HG03175 (cell line): ENCODE measurements around the gene PCDHGC5.

Source experiments
- ATAC-seq: cut with Tn5 transposase; IDR thresholded peaks from one replicate; pipeline ENCODE4 v1.9.1; 2021; ENCODE audit warnings: mild to moderate bottlenecking, moderate library complexity; ENCODE audit not compliant: unreplicated experiment

The PCDHGC5 gene

DNA sequence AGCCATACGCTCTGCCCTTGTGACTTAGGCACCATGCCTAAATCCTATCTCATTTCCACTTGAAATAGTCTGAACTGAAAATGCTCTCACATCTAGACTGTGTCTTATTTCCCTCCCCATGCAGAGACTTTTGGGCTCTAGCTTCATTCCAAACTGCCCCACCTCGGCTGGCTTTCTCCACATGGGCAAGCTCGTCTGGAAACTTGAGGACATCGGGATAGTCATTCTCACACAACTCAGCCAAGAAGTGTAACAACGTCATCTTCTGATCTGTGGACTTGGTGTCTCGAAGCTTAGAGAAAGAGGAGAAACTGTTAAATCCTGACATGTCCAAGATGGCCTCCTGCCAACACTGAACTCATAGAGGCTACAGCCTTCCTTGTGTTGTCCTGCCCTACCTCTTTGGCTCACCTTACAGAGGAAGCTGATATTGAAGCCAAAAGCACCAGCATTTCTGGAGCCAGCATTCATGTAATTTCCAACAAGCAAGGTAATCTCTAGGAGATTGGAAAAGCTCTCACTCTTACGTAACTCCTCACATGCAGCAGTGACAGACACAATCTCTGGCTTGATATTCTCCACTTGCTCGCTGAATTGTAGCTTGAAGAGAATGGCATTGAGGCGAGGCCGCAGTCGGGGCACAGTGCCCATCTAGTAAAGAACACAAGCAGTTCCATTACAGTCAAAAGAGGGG lies 39.6 kb downstream of the PCDHGC5 start:
- ATAC-seq = no peak

DNA sequence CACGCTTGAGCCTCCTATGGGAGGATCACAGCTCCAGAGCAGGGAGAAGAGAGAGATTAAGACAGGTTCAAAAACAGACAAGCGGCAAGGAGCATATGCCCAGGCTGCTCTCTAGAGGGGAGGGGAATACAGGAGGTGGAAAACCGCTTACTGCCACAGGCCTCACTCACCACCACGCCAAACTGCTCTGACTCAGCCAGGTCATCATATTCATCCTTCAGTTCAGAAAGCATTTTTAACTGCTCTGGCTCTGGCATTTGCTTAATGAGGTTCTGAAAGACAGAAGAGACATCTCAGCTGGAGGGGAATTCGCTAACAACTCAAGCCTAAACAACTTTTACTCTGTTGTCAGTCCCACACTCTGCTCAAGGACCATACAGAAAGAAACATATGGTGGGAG lies 40.1 kb downstream of the PCDHGC5 start:
- ATAC-seq = no peak

DNA sequence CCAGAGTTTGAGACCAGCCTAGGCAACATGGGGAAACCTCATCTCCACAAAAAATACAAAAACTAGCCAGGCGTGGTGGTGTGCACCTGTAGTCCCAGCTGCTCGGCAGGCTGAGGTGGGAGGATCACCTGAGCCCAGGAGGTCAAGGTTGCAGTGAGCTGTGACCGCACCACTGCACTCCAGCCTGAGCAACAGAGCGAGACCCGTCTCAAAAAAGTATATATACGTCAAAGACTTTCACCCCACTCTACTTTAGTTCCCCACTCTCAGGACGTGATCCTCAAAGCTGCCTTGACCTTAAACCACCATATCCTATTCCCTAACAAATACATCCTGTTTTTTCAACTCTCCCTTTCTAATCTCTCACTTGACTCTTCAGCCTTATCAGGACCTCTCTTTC lies 41.0 kb downstream of the PCDHGC5 start:
- peak; percentile 41 for ATAC-seq

DNA sequence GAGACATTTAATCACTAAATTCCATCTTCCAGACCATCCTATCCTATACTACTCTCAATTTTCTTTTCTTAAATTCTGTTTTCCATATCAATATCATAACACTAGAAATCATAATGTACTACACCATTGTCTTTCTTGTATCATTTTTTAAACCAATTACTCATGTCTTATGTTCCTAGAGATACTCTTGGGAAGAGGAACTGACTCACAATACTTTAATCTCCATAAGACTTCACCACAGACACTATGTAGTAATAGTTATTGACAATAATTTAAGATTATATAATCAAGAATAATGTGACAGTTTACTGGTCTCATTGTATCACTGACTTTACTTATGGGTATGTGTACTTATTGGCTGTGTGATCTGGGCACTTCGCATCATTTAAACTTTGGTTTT lies 43.8 kb downstream of the PCDHGC5 start:
- no peak for ATAC-seq

DNA sequence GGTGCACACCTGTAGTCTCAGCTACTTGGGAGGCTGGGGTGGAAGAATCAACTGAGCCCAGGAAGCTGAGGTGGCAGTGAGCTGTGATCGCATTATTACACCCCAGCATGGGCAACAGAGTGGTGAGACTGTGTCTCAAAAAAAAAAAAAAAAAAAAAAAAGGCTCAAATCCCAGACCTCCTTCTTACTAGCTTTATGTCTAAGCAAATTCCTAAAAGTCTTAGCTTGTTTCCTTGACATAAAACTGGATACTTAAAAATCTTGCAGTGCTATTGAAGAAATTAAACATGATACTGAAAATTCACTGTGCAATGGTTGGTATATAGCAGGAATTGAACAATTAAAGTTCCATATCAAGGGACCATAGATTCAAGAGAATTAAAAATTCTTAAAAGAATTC lies 45.0 kb downstream of the PCDHGC5 start:
- no peak for ATAC-seq

DNA sequence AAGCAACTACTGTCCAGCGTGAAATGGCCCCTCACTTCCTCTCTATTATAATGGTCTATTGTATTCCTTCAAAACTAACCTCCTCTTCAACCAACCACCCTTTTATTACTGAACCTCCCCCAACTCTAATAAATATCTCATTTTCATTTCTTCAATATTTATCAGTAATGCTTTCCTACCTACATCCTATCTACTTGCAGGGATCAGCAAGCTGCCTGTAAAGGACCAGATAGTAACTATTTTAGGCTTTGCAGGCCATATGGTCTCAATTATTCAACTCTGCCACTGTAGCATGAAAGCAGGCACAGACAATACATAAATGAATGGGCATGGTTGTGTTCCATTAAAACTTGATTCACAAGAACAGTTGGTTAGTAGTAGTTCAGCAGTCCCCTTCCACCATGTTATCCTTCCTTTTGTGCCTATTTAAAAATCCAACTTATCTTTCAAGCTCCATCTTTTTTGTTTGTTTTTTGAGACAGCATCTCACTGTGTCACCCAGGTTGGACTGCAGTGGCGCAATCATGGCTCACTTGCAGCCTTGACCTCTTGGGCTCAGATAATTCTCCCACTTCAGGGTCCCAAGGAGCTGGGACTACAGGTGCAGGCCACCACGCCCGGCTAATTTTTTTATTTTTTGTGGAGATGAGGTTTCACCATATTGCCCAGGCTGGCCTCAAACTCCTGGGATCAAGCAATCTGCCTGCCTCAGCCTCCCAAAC lies 45.8 kb downstream of the PCDHGC5 start:
- no peak for ATAC-seq
